ENCODE data around the gene MYH2. TPM values are rescaled to one million over a fixed set of nuclear protein-coding genes. Genes with fewer than 3 reads are reported as not detected.

The MYH2 gene
- total RNA-seq, 4 donors from 2014 or later = 0.83 TPM; not detected in 3

DNA sequence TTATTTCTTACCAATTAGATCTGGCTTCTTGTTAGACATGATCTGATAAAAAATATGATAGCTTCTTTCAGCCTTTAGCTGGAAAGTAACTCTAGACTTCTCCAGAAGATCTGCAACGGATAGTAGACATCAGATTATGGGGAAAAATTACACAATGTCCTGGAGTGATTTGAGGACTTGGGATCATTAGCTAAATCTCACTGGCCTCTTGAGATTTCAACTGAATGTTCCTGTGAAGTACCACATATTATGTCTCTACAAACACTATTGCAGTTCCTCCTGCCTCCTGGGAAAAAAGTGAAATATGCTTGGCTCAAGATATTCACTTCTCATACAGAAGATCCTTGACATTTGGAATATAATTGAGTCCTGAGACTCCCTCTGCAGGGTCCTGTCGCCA, 36.6 kb downstream of the MYH2 start:
- DNase-seq = no peak
- Histone ChIP-seq H3K4me1 (no peaks in the 10 kb centered on the region), H3K27me3 (no peaks in the 10 kb centered on the region), H3K27ac (no peak overlapping the region), H3K36me3 (no peaks in the 10 kb centered on the region), H3K4me3 (no peak overlapping the region), H3K9me3 (no peaks in the 10 kb centered on the region)
- TF ChIP-seq, protein P1, sequence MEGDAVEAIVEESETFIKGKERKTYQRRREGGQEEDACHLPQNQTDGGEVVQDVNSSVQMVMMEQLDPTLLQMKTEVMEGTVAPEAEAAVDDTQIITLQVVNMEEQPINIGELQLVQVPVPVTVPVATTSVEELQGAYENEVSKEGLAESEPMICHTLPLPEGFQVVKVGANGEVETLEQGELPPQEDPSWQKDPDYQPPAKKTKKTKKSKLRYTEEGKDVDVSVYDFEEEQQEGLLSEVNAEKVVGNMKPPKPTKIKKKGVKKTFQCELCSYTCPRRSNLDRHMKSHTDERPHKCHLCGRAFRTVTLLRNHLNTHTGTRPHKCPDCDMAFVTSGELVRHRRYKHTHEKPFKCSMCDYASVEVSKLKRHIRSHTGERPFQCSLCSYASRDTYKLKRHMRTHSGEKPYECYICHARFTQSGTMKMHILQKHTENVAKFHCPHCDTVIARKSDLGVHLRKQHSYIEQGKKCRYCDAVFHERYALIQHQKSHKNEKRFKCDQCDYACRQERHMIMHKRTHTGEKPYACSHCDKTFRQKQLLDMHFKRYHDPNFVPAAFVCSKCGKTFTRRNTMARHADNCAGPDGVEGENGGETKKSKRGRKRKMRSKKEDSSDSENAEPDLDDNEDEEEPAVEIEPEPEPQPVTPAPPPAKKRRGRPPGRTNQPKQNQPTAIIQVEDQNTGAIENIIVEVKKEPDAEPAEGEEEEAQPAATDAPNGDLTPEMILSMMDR (IDR thresholded peaks at IDR 0.05) = no peak
- TF ChIP-seq POLR2A (IDR thresholded peaks at IDR 0.05) = no peak

DNA sequence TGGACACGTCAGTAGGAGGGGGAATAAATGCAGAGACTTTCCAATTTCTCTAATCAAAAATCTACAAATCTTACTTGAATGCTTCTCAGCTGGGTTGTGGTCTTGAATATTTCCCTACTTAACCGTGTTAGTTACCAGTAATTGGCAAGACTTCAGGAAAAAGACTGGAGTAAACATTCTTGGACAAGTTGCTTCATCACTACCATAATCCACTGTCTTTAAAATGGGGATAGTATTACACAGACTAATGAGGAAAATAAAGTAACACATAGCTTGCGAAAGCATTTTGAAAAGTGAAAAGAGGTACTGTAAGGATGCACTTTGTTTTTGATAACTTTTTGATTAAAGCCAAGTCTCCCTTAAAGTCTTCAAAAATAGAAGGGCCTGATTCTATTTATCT, 49.5 kb downstream of the MYH2 start:
- Histone ChIP-seq H3K4me1 (no peaks in the 10 kb centered on the region), H3K27me3 (no peaks in the 10 kb centered on the region), H3K9me3 (no peaks in the 10 kb centered on the region), H3K27ac (no peak overlapping the region), H3K4me3 (no peak overlapping the region), H3K36me3 (no peaks in the 10 kb centered on the region)
- DNase-seq = no peak
- TF ChIP-seq, protein P1 (IDR thresholded peaks at IDR 0.05) = no peak

DNA sequence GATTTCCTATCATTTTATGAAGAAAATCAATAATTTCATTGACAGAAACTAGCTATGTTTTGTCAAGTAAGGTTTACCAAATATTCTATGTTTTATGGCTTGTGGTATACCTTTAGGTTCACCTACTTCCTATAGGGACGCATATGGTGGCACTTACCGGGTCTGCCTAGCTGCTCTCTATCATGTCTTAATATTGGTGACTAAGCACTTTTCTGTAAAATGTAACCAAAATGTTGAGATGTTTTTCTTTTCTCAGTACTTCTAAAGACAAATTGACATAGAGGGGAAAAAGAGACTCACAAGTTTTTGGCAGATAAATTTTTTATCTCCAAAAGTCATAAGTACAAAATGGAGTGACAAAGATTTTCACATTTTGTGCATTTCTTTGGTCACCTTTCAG, 57.5 kb downstream of the MYH2 start:
- no peak for TF ChIP-seq POLR2A (IDR thresholded peaks at IDR 0.05)
- TF ChIP-seq, protein P1 (IDR thresholded peaks at IDR 0.05) = no peak
- no peaks in the 10 kb centered on the region for H3K9me3 ChIP-seq
- H3K4me3 ChIP-seq = no peak overlapping the region
- no peaks in the 10 kb centered on the region for H3K4me1 ChIP-seq
- no peaks in the 10 kb centered on the region for H3K36me3 ChIP-seq
- H3K27ac ChIP-seq = no peak overlapping the region
- DNase-seq = no peak
- no peaks in the 10 kb centered on the region for H3K27me3 ChIP-seq

DNA sequence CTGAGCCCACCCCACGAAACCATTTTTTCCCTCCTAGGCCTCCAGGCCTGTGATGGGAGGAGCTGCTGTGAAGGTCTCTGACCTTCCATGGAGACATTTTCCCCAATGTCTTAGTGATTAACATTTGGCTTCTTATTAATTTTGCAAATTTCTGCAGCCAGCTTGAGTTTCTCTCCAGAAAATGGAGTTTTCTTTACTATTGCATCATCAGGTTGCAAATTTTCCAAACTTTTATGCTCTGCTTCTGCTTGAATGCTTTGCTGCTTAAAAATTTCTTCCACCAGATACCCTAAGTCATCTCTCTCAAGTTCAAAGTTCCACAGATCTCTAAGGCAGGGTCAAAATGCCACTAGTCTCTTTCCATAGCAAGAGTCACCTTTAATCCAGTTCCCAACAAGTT, 67.2 kb downstream of the MYH2 start:
- no peak for DNase-seq
- H3K27me3 ChIP-seq = no peaks in the 10 kb centered on the region
- H3K27ac ChIP-seq = no peak overlapping the region
- H3K4me1 ChIP-seq = no peaks in the 10 kb centered on the region
- peaks cover 0 to 27% (median 0%) of the 10 kb centered on the region in 4 donors for H3K9me3 ChIP-seq
- TF ChIP-seq POLR2A (IDR thresholded peaks at IDR 0.05) = no peak
- TF ChIP-seq, protein P1 (IDR thresholded peaks at IDR 0.05) = no peak
- no peak overlapping the region for H3K4me3 ChIP-seq
- no peaks in the 10 kb centered on the region for H3K36me3 ChIP-seq

DNA sequence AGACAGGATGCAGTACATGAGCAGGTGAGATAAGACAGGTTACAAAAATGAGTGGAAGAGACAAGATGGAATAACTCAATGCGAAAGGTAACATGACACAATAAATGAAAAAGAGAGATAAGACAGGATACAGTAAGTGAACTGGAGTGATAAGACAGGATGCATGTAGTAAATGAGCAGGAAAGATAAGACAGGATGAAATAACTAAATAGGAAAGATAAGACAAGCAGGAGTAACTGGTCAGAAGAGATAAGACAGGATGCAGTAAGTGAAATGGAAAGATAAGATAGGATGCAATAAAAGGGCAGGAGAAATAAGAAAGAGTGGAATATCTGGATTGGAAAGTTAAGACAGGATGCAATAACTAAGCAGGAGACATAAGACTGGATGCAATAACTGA, 71.8 kb downstream of the MYH2 start:
- no peaks in the 10 kb centered on the region for H3K27me3 ChIP-seq
- H3K36me3 ChIP-seq = no peaks in the 10 kb centered on the region
- H3K4me1 ChIP-seq = no peaks in the 10 kb centered on the region
- no peak overlapping the region for H3K27ac ChIP-seq
- H3K9me3 ChIP-seq = peaks cover 0 to 10% (median 0%) of the 10 kb centered on the region in 4 donors
- no peak for DNase-seq
- H3K4me3 ChIP-seq = no peak overlapping the region
- no peak for TF ChIP-seq POLR2A (IDR thresholded peaks at IDR 0.05)
- TF ChIP-seq, protein P1 (IDR thresholded peaks at IDR 0.05) = no peak

DNA sequence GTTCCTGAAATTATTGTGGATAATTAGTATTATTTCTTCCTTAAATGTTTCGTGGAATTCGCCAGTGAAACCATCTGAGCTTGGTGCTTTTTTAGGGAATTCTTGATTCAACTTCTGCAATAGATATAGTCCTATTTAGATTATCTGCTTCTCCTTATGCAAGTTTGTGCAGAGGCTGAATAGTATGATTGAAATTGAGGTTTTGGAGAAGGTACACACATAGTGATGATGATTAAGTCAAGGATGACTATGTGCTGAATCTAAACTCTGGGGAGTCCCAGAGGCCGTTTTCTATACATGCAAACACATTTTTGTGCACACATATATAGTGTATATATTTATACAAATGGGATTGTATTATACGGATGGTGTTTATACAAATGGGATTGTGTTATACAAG, 74.9 kb downstream of the MYH2 start:
- no peaks in the 10 kb centered on the region for H3K9me3 ChIP-seq

More for the DNA sequence above, 74.9 kb downstream of the MYH2 start:
- Histone ChIP-seq H3K27me3 (no peaks in the 10 kb centered on the region), H3K27ac (no peak overlapping the region), H3K36me3 (no peaks in the 10 kb centered on the region), H3K4me3 (no peak overlapping the region), H3K4me1 (no peaks in the 10 kb centered on the region)
- no peak for DNase-seq
- no peak for TF ChIP-seq POLR2A (IDR thresholded peaks at IDR 0.05)
- TF ChIP-seq, protein P1 (IDR thresholded peaks at IDR 0.05) = no peak

Data from Peyer's patch (tissue), 4 donors.